Testis (tissue), 3 donors: ENCODE results near the gene PPFIBP1. TPM values are rescaled to one million over a fixed set of nuclear protein-coding genes. Genes with fewer than 3 reads are reported as not detected.

ENCODE experiments used
- DNase-seq: peaks from one replicate; pipeline ENCODE4 v3.0.0-alpha.2; 2019
- H3K27ac ChIP-seq, 2 donors: fragments of 200-600 bp; sonication (generic); one replicate each; pipeline ENCODE4 v1.5.1; 2019
- H3K27me3 ChIP-seq: fragments of 200-600 bp; sonication (generic); one replicate; pipeline ENCODE4 v1.5.1; 2019
- H3K36me3 ChIP-seq: fragments of 200-600 bp; sonication (generic); one replicate; pipeline ENCODE4 v1.5.1; 2017; ENCODE audit warnings: low read depth; ENCODE audit errors: missing control alignments
- H3K4me1 ChIP-seq: fragments of 200-600 bp; sonication (generic); one replicate; pipeline ENCODE4 v1.5.1; 2019
- H3K4me3 ChIP-seq, 2 donors: fragments of 200-600 bp; sonication (generic); one replicate each; pipeline ENCODE4 v1.5.1; 2017 to 2019
- H3K9me3 ChIP-seq: fragments of 200-600 bp; sonication (generic); one replicate; pipeline ENCODE4 v1.5.1; 2017
- CTCF ChIP-seq, 3 experiments: fragments of 450-650 bp in 2 of 3; fragments of 200-600 bp in 1 of 3; sonication (generic) in 1 of 3; IDR thresholded peaks; one replicate each; pipeline ENCODE4 v1.5.1; 2016 to 2019; ENCODE audit warnings: antibody characterized with exemption in 3 of 3, mild to moderate bottlenecking in 2 of 3, moderate library complexity in 1 of 3
- POLR2A ChIP-seq: fragments of 450-650 bp; IDR thresholded peaks from one replicate; pipeline ENCODE4 v1.6.1; 2017; ENCODE audit warnings: antibody characterized with exemption, mild to moderate bottlenecking, moderate library complexity
- WGBS, 2 donors: methylation state at CpG; one replicate each; pipeline ENCODE4 v1.1.5; 2018; 5-methylcytosine and 5-hydroxymethylcytosine counted together
- intact Hi-C: fragments of 100-400 bp; cut with DNase I; formaldehyde crosslinking; loops from one replicate; pipeline ENCODE4 v1.15.1; 2023; ENCODE audit warnings: low total_unique reads
- polyA plus RNA-seq: library from polyadenylated mRNA; stranded (reverse); fragments of 350-450 nt; fragmentation: Illumina TruSeq; extraction: RNeasy Lipid Tissue Mini Kit (QIAGEN cat#74804); gene quantifications from one replicate; pipeline ENCODE4 v1.2.3, GENCODE V29; 2014; ENCODE audit warnings: low read depth, low replicate concordance; ENCODE audit not compliant: insufficient read depth
- total RNA-seq, 2 donors: library from RNA; depleted of rRNA; stranded (reverse); fragments of >200 nt; gene quantifications; one replicate each; pipeline ENCODE4 v1.2.3, GENCODE V29; 2016

PPFIBP1 gene
- total and polyA plus RNA-seq, 3 donors from 2014 or later: 33.4 to 87.8 (median 75.3) TPM

GRCh38 chr12:27606986-27607385 is 83.0 kb downstream of the PPFIBP1 start:
- intact Hi-C loops: no loop called here
- Histone ChIP-seq H3K9me3 (no peaks in the 10 kb centered on the region), H3K27ac (no peak overlapping the region), H3K4me3 (no peak overlapping the region), H3K27me3 (no peaks in the 10 kb centered on the region), H3K4me1 (peaks cover 8% of the 10 kb centered on the region), H3K36me3 (no peaks in the 10 kb centered on the region)
- TF ChIP-seq POLR2A (no peak), CTCF (IDR thresholded peaks at IDR 0.05) (no peak)
- WGBS, 2 donors: 23 to 26% methylated on average over 2 of the region's 2 CpGs
- no peak for DNase-seq

- no peak for DNase-seq
- Histone ChIP-seq H3K4me3 (no peak overlapping the region), H3K27ac (peak overlapping the region in 1 of 2 donors; percentile 62), H3K4me1 (peaks cover 8% of the 10 kb centered on the region), H3K9me3 (no peaks in the 10 kb centered on the region), H3K27me3 (no peaks in the 10 kb centered on the region), H3K36me3 (no peaks in the 10 kb centered on the region)
- 33 to 51% methylated on average over 4 of the region's 4 CpGs for WGBS, 2 donors
- TF ChIP-seq CTCF (IDR thresholded peaks at IDR 0.05) (no peak), POLR2A (no peak)
- intact Hi-C loops: no loop called here
Measured at GRCh38 chr12:27607591-27607990, 83.6 kb downstream of the PPFIBP1 start.

GRCh38 chr12:27608890-27609289 is 84.9 kb downstream of the PPFIBP1 start:
- TF ChIP-seq CTCF (IDR thresholded peaks at IDR 0.05) (no peak), POLR2A (no peak)
- DNase-seq: no peak
- intact Hi-C loops: no loop called here
- Histone ChIP-seq H3K9me3 (no peaks in the 10 kb centered on the region), H3K27me3 (no peaks in the 10 kb centered on the region), H3K4me3 (peak overlapping the region; percentile 13 to 27), H3K36me3 (no peaks in the 10 kb centered on the region), H3K4me1 (peaks cover 8% of the 10 kb centered on the region), H3K27ac (peak overlapping the region in 1 of 2 donors; percentile 62)
- WGBS, 2 donors: 46 to 59% methylated on average over 8 of the region's 8 CpGs

- no peaks in the 10 kb centered on the region for H3K27me3 ChIP-seq
- H3K4me3 ChIP-seq: no peak overlapping the region
- no peak for TF ChIP-seq CTCF (IDR thresholded peaks at IDR 0.05)
- no peaks in the 10 kb centered on the region for H3K9me3 ChIP-seq
- intact Hi-C loops: no loop called here
- H3K4me1 ChIP-seq: peaks cover 8% of the 10 kb centered on the region
- no peaks in the 10 kb centered on the region for H3K36me3 ChIP-seq
- DNase-seq: no peak
- 76 to 90% methylated on average over 2 of the region's 2 CpGs for WGBS, 2 donors
- no peak overlapping the region for H3K27ac ChIP-seq
Measured at GRCh38 chr12:27610374-27610773, 86.4 kb downstream of the PPFIBP1 start.

GRCh38 chr12:27614386-27614785 is 90.4 kb downstream of the PPFIBP1 start:
- no peak for DNase-seq
- no peaks in the 10 kb centered on the region for H3K9me3 ChIP-seq
- TF ChIP-seq CTCF (IDR thresholded peaks at IDR 0.05) (no peak), POLR2A (no peak)
- WGBS, 2 donors: 95 to 98% methylated on average over 3 of the region's 3 CpGs
- intact Hi-C loops: no loop called here
- H3K27ac ChIP-seq: no peak overlapping the region
- no peaks in the 10 kb centered on the region for H3K27me3 ChIP-seq
- no peaks in the 10 kb centered on the region for H3K36me3 ChIP-seq
- H3K4me1 ChIP-seq: peaks cover 6% of the 10 kb centered on the region
- H3K4me3 ChIP-seq: no peak overlapping the region
